ENCODE measurements around the gene NME8. TPM values are rescaled to one million over a fixed set of nuclear protein-coding genes. Genes with fewer than 3 reads are reported as not detected.

The NME8 gene
- total RNA-seq, 2 donors from 2014 or later, result 2.3 to 9.2 TPM

DNA sequence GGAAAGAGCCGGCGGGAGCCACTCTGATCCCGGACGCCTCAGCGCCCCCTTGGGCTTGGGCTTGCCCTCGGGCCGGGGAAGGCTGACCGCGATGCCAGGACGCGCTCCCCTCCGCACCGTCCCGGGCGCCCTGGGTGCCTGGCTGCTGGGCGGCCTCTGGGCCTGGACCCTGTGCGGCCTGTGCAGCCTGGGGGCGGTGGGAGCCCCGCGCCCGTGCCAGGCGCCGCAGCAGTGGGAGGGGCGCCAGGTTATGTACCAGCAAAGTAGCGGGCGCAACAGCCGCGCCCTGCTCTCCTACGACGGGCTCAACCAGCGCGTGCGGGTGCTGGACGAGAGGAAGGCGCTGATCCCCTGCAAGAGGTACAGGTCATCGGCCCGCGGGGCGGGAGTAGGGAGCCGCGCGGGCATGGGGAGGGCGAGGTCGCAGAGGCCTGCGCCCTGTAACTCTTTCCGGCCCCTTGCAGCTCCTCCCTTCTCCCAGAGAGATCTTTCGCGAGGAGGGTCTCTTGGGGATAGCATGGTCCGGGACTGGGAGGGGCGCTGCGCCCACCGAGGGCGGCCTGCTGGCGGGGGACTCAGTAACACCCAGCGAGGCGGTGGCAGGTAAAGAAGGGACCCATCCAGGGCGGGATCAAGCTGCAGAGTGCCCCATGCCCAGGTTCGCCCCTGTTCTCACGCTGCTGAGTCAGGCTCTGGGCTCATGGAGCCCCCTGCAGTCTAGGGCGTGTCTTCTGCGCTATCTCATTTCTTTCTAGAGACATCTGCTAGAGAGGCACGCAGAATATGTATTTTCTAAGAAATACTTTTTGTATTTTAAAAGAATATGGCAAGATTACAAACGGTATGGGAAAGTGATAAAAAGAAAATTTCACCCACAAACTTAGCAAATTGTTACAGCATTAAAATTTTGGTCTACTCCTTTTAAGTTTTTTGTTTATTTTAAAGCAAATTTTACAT lies 72.7 kb downstream of the NME8 start:
- peak overlapping the region; percentile 81 for H3K4me3 ChIP-seq (ENCODE audit: low read length)
- H3K4me1 ChIP-seq (ENCODE audit: control insufficient read depth, insufficient read depth, low read length), result no peaks in the 10 kb centered on the region
- Mint-ChIP-seq H3K36me3 (ENCODE audit: low read depth) (no peaks in the 10 kb centered on the region), H3K4me3 (peak overlapping the region; percentile 69), H3K27me3 (ENCODE audit: insufficient read depth) (peaks cover 69% of the 10 kb centered on the region), H3K9me3 (peaks cover 8% of the 10 kb centered on the region), H3K27ac (no peak overlapping the region), H3K4me1 (peaks cover 7% of the 10 kb centered on the region)
- 0 to 1% methylated on average over 5 to 62 of the region's 63 CpGs for WGBS, 2 experiments (ENCODE audit: insufficient coverage in 1 of 2, insufficient read length in 1 of 2)
- DNase-seq, result peak; percentile 90
- TF ChIP-seq, protein P1, sequence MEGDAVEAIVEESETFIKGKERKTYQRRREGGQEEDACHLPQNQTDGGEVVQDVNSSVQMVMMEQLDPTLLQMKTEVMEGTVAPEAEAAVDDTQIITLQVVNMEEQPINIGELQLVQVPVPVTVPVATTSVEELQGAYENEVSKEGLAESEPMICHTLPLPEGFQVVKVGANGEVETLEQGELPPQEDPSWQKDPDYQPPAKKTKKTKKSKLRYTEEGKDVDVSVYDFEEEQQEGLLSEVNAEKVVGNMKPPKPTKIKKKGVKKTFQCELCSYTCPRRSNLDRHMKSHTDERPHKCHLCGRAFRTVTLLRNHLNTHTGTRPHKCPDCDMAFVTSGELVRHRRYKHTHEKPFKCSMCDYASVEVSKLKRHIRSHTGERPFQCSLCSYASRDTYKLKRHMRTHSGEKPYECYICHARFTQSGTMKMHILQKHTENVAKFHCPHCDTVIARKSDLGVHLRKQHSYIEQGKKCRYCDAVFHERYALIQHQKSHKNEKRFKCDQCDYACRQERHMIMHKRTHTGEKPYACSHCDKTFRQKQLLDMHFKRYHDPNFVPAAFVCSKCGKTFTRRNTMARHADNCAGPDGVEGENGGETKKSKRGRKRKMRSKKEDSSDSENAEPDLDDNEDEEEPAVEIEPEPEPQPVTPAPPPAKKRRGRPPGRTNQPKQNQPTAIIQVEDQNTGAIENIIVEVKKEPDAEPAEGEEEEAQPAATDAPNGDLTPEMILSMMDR (conservative IDR thresholded peaks at IDR 0.05), result peak; percentile 45
- H3K36me3 ChIP-seq (ENCODE audit: control insufficient read depth, insufficient read depth, low read length), result no peaks in the 10 kb centered on the region
- no peak overlapping the region for H3K27ac ChIP-seq (ENCODE audit: low read depth, low read length)
- H3K9me3 ChIP-seq (ENCODE audit: control insufficient read depth, low read length), result peaks cover 9% of the 10 kb centered on the region
- peak overlapping the region; percentile 38 for H3K9ac ChIP-seq (ENCODE audit: extremely low read depth, low read length, poor library complexity, severe bottlenecking)
- H3K27me3 ChIP-seq (ENCODE audit: control insufficient read depth, insufficient read depth, low read length, poor library complexity, severe bottlenecking), result peaks cover 66% of the 10 kb centered on the region

DNA sequence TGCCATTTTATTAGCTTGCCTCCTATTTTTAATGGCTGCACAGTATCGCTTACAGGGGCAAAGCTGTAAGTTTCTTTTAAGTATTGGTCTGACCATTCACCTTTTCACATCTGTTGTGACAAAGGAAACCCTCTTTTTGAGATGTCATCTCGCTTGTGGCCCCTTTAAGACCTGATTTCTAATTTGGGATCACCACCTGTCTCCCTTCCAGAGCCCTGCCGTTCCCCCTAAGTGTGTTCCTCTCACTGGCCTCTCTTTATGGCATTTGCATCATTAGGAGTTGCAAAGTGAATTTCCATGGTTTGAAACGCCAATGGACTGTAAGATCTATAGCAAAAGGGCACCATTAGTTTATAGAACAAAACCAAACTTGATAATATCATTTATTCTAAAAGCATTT lies 73.5 kb downstream of the NME8 start:
- no peak overlapping the region for H3K27ac ChIP-seq (ENCODE audit: low read depth, low read length)
- peaks cover 7% of the 10 kb centered on the region for H3K4me1 Mint-ChIP-seq
- no peak overlapping the region for H3K9ac ChIP-seq (ENCODE audit: extremely low read depth, low read length, poor library complexity, severe bottlenecking)
- H3K9me3 Mint-ChIP-seq, result peaks cover 8% of the 10 kb centered on the region
- no peaks in the 10 kb centered on the region for H3K36me3 Mint-ChIP-seq (ENCODE audit: low read depth)
- peaks cover 61% of the 10 kb centered on the region for H3K27me3 Mint-ChIP-seq (ENCODE audit: insufficient read depth)
- peaks cover 58% of the 10 kb centered on the region for H3K27me3 ChIP-seq (ENCODE audit: control insufficient read depth, insufficient read depth, low read length, poor library complexity, severe bottlenecking)
- no peak for DNase-seq
- H3K27ac Mint-ChIP-seq, result no peak overlapping the region
- no peak overlapping the region for H3K4me3 ChIP-seq (ENCODE audit: low read length)
- TF ChIP-seq, protein P1 (conservative IDR thresholded peaks at IDR 0.05), result no peak
- 83 to 86% methylated on average over 3 to 4 of the region's 4 CpGs for WGBS, 2 experiments (ENCODE audit: insufficient coverage in 1 of 2, insufficient read length in 1 of 2)
- H3K9me3 ChIP-seq (ENCODE audit: control insufficient read depth, low read length), result peaks cover 9% of the 10 kb centered on the region
- H3K4me1 ChIP-seq (ENCODE audit: control insufficient read depth, insufficient read depth, low read length), result no peaks in the 10 kb centered on the region
- peak overlapping the region; percentile 69 for H3K4me3 Mint-ChIP-seq
- no peaks in the 10 kb centered on the region for H3K36me3 ChIP-seq (ENCODE audit: control insufficient read depth, insufficient read depth, low read length)

DNA sequence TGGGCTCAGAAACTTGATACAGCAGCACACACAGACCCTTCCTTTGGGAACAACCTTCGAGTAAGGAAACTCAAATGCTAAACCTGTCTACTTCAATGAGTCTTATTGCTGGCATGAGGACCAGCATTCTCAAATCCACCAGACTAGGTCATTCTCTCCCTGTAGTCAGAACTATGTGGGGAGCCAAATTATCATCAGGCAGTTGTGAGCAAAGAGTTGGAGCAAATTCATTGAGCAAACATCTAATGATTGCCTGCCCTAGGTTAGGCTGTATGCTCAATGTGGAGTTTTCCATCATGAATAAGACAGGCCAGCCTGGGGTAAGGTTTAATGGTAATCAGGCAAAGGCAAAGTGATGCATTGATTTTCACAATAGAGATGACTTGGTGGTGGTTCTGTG lies 75.6 kb downstream of the NME8 start:
- peaks cover 5% of the 10 kb centered on the region for H3K4me1 Mint-ChIP-seq
- peaks cover 40% of the 10 kb centered on the region for H3K27me3 Mint-ChIP-seq (ENCODE audit: insufficient read depth)
- 83 to 100% methylated on average over 1 of the region's 1 CpG for WGBS, 2 experiments (ENCODE audit: insufficient coverage in 1 of 2, insufficient read length in 1 of 2)
- Histone ChIP-seq H3K27me3 (ENCODE audit: control insufficient read depth, insufficient read depth, low read length, poor library complexity, severe bottlenecking) (peaks cover 37% of the 10 kb centered on the region), H3K9ac (ENCODE audit: extremely low read depth, low read length, poor library complexity, severe bottlenecking) (no peak overlapping the region), H3K36me3 (ENCODE audit: control insufficient read depth, insufficient read depth, low read length) (no peaks in the 10 kb centered on the region), H3K4me1 (ENCODE audit: control insufficient read depth, insufficient read depth, low read length) (no peaks in the 10 kb centered on the region), H3K9me3 (ENCODE audit: control insufficient read depth, low read length) (peaks cover 9% of the 10 kb centered on the region), H3K27ac (ENCODE audit: low read depth, low read length) (no peak overlapping the region), H3K4me3 (ENCODE audit: low read length) (no peak overlapping the region)
- H3K27ac Mint-ChIP-seq, result no peak overlapping the region
- peaks cover 8% of the 10 kb centered on the region for H3K9me3 Mint-ChIP-seq
- TF ChIP-seq, protein P1 (conservative IDR thresholded peaks at IDR 0.05), result no peak
- H3K36me3 Mint-ChIP-seq (ENCODE audit: low read depth), result no peaks in the 10 kb centered on the region
- no peak for DNase-seq
- no peak overlapping the region for H3K4me3 Mint-ChIP-seq

Data from endodermal cell (in vitro differentiated cells).